ENCODE data around the gene HNRNPH1.

HNRNPH1 gene

GRCh38 chr5:179623906-179624741 lies 653 bp upstream of the HNRNPH1 start:
- DNase-seq (ENCODE audit: low spot score) = no peak

DNA sequence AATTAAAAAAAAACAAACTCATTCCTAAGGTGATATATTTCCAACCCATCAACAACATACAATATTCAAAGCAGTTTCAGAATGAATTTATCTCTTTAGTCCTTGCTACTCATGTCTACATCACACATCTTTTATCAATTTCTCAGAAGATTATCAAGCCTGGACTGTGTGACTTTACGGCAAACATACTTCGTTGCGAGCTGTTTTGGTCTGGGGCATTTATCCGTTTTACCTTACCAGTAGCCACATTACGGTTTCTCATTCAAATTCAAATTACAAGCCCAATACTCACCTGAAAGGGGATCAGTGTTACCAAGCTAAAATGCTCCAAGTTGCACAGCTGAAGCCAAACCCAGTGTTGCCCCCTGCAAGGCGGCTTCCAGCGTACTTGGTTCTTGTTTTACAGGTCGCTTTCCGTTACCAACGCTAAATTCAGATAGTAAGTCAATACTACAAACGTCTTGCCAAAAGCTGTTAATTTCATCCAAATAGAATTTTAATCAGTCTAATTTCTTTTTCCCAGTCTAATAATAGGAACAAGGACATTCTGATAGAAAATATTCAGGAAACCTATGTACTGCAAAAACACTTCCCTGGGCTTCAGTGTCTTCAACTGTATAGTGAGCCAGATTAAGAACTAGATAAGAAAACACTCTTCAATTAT lies 1.8 kb downstream of the HNRNPH1 start:
- DNase-seq (ENCODE audit: low spot score) = no peak

GRCh38 chr5:179620703-179621350 lies 2.6 kb downstream of the HNRNPH1 start:
- no peak for DNase-seq (ENCODE audit: low spot score)

GRCh38 chr5:179620293-179620692 lies 3.2 kb downstream of the HNRNPH1 start:
- DNase-seq (ENCODE audit: low spot score) = no peak

- no peak for DNase-seq (ENCODE audit: low spot score)
Measured at GRCh38 chr5:179619776-179620175, 3.7 kb downstream of the HNRNPH1 start.

GRCh38 chr5:179618923-179619554 lies 4.4 kb downstream of the HNRNPH1 start:
- DNase-seq (ENCODE audit: low spot score) = no peak

GRCh38 chr5:179617930-179618329 lies 5.5 kb downstream of the HNRNPH1 start:
- no peak for DNase-seq (ENCODE audit: low spot score)

DNA sequence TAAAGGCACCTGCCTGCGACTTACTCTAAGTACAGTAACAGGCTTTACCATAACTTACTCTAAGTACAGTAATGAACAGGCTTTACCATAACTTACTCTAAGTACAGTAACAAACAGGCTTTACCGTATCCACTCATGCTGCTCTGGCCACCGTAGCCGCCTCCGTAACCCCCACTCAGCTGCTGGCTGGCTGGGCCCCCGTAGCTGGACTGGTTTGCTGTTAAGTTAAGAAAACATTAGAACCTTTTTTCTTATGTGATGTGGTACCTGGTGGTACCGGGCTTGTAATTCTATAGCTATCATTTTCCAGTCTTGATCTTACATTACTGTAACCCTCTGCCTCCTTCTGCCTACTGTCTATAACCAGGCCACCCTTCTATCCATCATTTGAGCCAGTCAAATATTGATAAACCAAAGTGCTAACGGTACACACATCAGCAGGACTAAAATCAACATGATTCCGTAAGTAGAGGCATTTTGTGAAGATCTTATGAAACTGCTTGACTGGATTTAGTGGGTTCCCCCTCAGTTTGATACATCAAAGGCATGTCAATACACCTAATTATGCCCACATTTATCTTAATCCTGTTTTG lies 7.4 kb downstream of the HNRNPH1 start:
- DNase-seq (ENCODE audit: low spot score) = no peak

DNA sequence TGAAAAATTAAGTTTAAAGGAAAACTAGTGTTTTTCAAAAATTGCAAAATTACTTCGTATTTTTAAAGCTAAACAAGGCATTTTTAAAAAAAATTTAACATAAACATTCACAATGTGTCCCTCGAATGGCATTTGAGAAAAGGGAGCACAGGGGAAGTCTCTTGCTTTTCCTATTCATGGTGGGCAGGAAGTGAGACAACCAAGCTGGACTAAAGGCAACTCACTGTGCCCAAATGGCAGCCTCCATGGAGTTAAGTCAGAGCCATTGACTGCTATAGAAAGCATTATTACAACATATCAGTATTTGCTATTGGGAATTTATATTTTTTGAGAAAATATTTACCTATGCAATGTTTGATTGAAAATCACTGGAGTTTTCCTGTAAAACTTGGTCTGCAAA lies 8.3 kb downstream of the HNRNPH1 start:
- DNase-seq (ENCODE audit: low spot score) = no peak

GRCh38 chr5:179614745-179615144 lies 8.7 kb downstream of the HNRNPH1 start:
- DNase-seq (ENCODE audit: low spot score) = no peak

- DNase-seq (ENCODE audit: low spot score) = no peak
Measured at GRCh38 chr5:179613460-179614071, 9.9 kb downstream of the HNRNPH1 start.

DNA sequence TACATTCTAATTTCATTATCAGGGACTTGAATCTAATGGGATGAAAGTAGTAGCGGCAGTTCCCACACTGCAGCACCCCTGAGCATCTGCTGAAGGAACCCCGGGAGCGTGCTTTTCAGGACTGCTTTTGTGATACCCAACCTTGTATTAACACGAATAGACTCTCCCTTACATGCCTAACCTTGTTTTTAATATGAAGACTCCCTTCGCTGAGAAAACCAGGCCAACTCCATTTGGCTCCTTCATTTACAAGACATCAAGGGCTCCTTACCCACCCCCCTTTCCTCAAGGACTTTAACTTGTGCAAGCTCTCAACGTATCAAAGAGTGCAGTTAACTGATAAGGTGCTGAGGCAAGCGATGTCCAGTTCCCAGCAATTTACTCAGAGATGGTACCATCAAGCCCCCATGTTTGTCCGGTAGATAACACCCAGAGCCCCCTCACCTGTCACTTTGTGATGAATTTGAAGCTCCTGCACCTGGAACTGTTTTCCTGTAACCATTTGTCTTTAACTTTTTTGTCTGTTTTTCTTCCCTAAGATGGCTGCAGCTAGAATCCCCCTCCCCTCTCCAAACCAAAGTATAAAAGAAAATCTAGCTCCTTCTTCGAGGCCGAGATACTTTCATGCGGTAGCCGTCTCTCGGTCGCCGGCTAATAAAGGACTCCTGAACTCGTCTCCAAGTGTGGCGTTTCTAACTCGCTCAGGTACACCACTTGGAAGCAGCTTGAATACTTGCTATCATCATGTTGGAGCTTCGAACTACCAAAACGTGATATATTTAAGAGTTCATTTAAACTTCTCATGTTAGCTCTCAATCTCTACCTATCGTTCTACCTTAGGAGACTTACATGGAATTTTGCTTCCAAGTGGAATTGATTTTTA lies 10.7 kb downstream of the HNRNPH1 start:
- no peak for DNase-seq (ENCODE audit: low spot score)

GRCh38 chr5:179610903-179611265 lies 12.6 kb downstream of the HNRNPH1 start:
- DNase-seq (ENCODE audit: low spot score) = no peak

GRCh38 chr5:179610109-179610902 lies 13.2 kb downstream of the HNRNPH1 start:
- no peak for DNase-seq (ENCODE audit: low spot score)

GRCh38 chr5:179609834-179610108 lies 13.7 kb downstream of the HNRNPH1 start:
- DNase-seq (ENCODE audit: low spot score) = no peak

- DNase-seq (ENCODE audit: low spot score) = no peak
Measured at GRCh38 chr5:179608131-179608581, 15.3 kb downstream of the HNRNPH1 start.

DNA sequence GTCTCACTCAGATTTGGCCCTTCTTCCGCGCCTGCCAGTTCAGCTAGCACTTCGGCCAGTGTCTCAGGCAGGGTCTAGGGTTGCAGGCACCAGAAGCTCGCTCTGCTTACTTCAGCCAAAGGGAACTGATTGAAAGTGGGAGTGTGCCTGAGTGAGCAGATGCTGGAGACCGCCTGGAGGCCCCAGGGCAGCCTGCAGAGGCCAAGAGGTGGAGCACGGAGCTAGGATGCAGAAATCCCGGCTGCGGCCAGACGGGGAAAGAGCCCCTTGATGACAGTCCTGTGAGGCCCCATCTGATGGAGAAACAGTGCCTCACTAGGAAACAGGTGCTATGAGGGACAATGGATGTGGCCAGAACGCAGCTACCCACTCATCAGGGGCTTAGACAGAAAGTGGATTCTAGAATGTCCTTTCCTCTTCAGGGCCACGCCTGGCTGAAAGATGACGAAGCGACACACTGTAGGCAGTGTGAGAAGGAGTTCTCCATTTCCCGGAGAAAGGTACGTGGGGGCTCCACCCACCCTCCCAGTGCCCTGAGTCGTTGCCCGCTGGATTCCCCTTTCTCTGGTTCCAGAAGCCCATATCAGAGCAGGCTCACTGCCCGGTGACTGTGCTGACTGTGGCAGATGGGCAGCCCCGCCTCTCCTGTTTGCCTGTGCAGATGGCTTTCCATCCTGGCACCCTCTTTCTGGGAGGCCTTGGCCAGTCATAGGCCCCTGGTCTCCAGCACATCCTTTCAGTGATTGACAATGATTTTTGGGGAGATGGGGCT lies 16.1 kb downstream of the HNRNPH1 start:
- DNase-seq (ENCODE audit: low spot score) = no peak

- DNase-seq (ENCODE audit: low spot score) = no peak
Measured at GRCh38 chr5:179606910-179607159, 16.6 kb downstream of the HNRNPH1 start.

DNA sequence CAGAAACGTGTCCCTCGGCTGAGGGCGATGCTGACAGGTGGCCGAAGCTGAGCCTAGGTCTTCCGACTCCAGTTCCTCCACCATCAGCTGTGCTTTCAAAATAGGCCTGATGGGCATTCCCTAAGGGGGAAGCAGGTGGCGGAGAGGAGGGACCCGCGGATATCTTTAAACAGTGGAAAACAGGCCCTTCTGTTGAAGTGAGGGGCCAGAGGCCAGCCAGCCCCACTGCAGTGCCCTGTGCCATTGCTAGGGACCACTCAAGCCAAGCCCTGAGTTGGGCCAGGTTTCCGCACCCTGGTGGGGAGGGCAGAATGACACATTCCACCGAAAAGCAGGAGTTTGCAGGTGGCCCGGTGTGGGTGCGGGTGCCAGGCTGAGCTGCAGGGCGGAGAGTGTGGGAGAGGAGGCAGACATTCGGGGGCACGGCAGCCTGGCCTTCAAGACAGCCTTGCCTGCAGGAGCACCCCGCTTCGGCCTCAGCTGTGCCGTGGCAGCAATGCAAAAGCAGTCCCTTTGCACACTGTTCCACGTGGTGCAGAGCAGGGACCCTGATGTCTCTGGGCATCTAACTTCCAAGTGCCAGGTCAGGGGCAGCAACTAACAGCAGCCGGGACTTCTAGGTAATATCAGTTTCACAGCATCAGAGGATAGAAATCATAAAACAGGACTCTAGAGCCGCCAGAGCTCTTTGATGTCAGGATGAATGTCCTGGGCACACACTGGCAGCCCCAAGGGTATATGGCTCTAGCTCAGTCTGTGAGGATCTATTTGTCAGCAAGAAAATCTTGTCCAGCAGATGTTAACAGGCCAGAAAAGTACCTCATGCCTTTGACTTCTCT lies 17.2 kb downstream of the HNRNPH1 start:
- no peak for DNase-seq (ENCODE audit: low spot score)
